Stimulated activated CD8-positive, alpha-beta memory T cell treated with anti-CD3 and anti-CD28 coated beads, Interleukin-7, amount 100 ng/mL, for 4 hours (primary cell): ENCODE measurements around the gene CFL2.
"Not testable (repeated sequence)": the region's sequence is repeated elsewhere in the genome, so short reads cannot be mapped to it uniquely, and the experiment has no call there.

ENCODE experiments used
- DNase-seq, 2 donors: peaks; one replicate each; pipeline ENCODE4 v3.0.0-alpha.2; 2020; ENCODE audit warnings: low read depth in 2 of 2

Gene CFL2

GRCh38 chr14:34714320-34715126 is at the start of gene CFL2:
Gene CFL2, minus strand, starts transcription at chr14:34714593. Its CDS starts 53 bp downstream, at chr14:34714540.
- peak; percentile 65 to 70 for DNase-seq

- DNase-seq, result no peak
These were observed 40.8 kb upstream of the CFL2 start for GRCh38 chr14:34755215-34755614.

DNA sequence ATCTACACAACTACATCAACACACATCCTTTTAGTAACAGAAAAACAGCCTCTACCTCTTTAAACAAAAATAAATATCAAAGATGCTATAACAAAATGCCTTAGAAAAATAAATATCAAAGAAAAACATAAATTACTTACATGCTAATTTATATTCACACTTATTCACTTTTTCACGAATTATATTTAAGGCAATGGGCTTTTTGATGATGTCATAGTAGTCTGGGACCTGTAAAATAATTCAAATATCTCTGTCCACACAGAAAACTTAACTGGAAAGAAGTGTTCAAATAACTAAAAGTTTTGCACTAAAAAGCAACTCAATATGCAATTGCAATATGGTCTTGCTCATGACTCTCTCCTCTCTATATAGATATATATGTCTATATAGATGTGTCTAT is 40.3 kb upstream of the CFL2 start:
- DNase-seq, result no peak

GRCh38 chr14:34750670-34751069 is 36.3 kb upstream of the CFL2 start:
- DNase-seq, result no peak

- no peak for DNase-seq
These were observed 35.8 kb upstream of the CFL2 start for GRCh38 chr14:34750233-34750632.

- no peak for DNase-seq
These were observed 35.0 kb upstream of the CFL2 start for GRCh38 chr14:34749408-34749807.

DNA sequence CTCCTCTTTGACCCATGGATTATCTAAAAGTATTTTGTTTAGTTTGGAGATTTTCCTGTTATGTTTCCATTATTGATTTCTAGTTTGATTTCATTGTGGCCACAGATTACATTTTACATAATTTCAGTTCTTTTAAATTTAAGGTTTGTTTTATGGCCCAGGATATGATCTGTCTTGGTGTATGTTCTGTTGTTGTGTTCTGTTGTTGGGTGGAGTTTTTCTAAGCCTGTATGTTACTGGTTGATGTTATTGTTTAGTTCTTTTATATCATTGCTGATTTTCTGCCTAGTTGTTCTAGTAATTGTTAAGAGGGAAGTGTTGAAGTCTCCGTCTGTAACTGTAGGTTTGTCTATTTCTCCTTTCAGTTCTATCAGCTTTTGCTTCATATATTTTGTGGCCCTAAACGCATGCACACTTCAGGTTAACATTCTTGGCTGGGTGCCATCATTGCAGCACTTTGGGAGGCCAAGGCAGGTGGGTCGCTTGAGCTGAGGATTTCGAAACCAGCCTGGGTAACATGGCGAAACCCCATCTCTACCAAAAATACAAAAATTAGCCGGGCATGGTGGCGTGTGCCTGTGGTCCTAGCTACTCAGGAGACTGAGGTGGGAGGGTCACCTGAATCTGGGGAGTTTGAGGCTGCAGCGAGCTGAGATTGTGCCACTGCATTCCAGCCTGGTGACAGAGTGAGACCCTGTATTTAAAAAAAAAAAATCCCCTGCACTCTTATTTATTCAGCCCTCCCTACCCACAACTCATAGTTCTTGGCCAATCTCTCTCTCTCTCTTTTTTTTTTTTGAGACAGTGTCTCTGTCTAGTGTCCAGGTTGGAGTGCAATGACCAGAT is 28.1 kb upstream of the CFL2 start:
- DNase-seq, result no peak

- DNase-seq, result no peak
These were observed 27.4 kb upstream of the CFL2 start for GRCh38 chr14:34741840-34742239.

GRCh38 chr14:34740139-34740538 is 25.7 kb upstream of the CFL2 start:
- not testable (repeated sequence) for DNase-seq

DNA sequence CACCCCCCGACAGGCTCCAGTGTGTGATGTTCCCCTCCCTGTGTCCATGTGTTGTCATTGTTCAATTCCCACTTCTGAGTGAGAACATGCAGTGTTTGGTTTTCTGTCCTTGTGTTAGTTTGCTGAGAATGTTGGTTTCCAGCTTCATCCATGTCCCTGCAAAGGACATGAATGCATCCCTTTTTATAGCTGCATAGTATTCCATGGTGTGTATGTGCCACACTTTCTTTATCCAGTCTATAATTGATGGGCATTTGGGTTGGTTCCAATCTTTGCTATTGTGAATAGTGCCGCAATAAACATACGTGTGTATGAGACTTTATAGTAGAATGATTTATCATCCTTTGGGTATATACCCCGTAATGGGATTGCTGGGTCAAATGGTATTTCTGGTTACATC is 22.7 kb upstream of the CFL2 start:
- DNase-seq, result not testable (repeated sequence)

GRCh38 chr14:34733245-34733644 is 18.9 kb upstream of the CFL2 start:
- no peak for DNase-seq

DNA sequence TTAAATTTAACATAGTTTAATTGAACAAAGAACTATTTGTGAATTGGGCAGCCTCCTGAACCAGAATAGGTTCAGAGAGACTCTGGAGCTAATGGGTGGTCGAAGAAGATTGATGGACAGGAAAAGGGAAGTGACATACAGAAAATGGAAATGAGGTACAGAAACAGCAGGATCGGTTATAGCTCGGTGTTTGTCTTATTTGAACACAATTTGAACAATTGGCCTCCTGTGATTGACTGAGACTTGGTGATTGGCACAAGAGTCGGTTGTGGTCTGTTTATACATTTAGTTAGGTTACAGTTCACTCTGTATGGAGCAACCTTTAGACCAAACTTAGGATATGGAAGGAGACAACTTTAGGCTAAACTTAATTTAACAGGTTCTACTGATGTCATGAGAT is 18.4 kb upstream of the CFL2 start:
- no peak for DNase-seq

- no peak for DNase-seq
These were observed 9.5 kb upstream of the CFL2 start for GRCh38 chr14:34723867-34724266.

DNA sequence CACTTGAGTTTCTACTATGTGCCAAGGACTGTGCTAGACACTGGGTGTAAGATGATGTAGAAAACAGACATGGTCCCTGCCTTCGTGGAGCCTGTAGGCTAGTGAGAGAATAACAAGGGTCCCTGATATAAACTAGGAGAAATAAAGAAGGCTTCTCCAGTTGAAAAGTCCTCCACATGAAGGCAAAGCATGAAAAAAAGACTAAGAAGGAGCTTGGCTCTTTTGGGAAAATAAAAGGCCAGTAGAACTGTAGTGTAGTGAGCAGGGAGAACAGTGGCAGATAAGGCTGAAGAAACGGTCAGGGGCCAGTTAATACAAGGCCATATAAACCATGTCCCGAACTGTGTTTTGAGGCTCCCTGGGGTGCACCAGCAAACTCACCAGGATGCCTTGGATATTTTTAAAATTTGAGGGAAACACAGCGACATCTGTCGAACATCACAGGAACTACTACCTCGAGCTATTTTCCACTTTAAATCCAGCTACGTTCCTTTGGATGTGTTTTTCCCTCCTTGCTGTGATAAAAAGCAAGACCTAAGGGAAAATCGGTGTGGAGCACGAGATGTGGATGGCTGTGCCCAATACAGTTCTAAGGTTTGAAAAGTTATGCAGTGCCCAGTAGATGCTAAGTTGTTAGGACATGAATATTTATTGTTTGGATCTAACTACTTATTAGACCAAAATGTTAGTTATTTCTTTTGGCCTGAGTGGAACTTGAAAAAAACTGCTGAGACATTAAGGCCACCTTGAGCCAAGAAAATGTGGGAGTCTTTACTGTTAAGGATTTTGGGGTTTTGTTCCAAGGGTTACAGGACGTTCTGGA is 8.5 kb upstream of the CFL2 start:
- no peak for DNase-seq

- no peak for DNase-seq
These were observed 6.7 kb upstream of the CFL2 start for GRCh38 chr14:34721129-34721528.

DNA sequence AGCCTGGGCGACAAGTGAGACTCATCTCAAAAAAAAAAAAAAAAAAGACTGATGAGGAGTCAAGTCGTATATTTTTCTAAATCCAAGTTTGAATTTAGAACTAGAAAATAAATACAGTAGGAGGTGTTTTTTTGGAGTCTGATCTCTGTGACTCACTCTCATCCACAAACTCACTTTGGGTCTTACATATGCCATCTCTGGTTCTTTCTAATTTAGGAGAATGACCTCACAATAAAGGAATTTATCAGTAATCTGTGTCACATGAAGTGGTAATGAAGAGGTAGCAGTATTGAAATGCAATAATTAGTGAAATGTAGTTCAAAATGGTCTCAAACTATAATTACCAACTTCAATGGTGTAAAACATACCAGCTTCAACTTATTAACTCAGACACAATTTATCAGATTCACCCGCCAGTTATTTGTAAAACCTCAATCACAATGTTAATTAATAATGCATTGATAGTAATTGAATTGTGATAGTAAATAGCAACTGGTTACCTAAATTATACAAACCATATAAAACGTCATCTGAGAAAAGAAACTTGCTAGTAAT is 4.4 kb upstream of the CFL2 start:
- DNase-seq, result no peak

- no peak for DNase-seq
These were observed 902 bp upstream of the CFL2 start for GRCh38 chr14:34715127-34715863.

DNA sequence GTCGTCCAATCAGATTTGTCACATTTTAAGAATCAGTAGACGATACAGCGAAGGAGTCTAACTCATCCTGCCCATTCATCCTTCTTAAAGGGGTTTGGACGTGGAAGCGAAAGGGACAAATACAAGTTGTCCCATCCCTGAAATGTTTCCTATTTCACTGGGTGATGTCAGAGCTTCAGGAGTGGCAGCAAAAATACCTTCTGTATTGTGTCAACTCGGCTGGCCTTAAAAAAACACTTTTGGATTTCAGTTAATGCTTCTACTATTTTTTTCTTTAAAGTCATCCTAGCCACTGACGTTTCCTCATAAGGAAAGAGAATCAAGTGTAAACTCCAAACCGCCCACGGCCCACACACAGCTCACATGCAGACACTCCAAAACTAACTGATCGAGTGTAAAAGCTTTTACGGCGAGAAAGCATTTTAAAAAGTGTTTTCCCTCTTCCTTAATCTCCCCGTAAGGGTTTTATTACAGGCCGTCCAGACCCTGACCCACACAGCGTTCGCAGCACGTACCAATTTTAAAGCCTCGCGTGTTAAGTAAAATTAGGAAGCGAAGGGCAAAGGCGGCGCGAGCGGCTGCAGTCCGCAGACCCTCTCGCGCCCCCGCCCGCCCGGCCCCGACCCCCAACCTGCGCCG is 593 bp downstream of the CFL2 start:
- peak; percentile 16 to 22 for DNase-seq

GRCh38 chr14:34713122-34713680 is 1.2 kb downstream of the CFL2 start:
- DNase-seq, result no peak
